SK-MEL-5 (cell line): ENCODE measurements around the gene SIX2. TPM values are rescaled to one million over a fixed set of nuclear protein-coding genes. Genes with fewer than 3 reads are reported as not detected.

Experiments
- DNase-seq: peaks from one replicate; pipeline ENCODE4 v3.0.0-alpha.2; 2016; ENCODE audit warnings: low read depth, low spot score
- in situ Hi-C: cut with HindIII; loops from 2 replicates; pipeline ENCODE4 v1.10.0; 2016; ENCODE audit warnings: low sequenced_read_pairs, high pct_unique_total_duplicates, low pct_unique_long_range_greater_than_20kb
- total RNA-seq: library from RNA; depleted of rRNA; stranded (reverse); fragments of >200 nt; shearing (Covaris generic); gene quantifications from 2 replicates; pipeline ENCODE4 v1.2.3, GENCODE V29; 2014

Gene SIX2
- total RNA-seq, 1 experiment from 2014 or later = not detected

GRCh38 chr2:44981714-44982108 lies 27.5 kb downstream of the SIX2 start:
- peak; percentile 83 for DNase-seq
- in situ Hi-C loops = no loop called here

GRCh38 chr2:44980751-44981713 lies 28.2 kb downstream of the SIX2 start:
- DNase-seq = no peak
- in situ Hi-C loops = no loop called here

GRCh38 chr2:44979581-44979980 lies 29.7 kb downstream of the SIX2 start:
- in situ Hi-C loops = no loop called here

GRCh38 chr2:44975571-44976450 lies 33.4 kb downstream of the SIX2 start:
- DNase-seq = no peak
- in situ Hi-C loops = no loop called here

More at GRCh38 chr2:44979581-44979980, 29.7 kb downstream of the SIX2 start:
- DNase-seq = no peak

GRCh38 chr2:44974064-44974715 lies 35.1 kb downstream of the SIX2 start:
- in situ Hi-C loops = no loop called here
- peak; percentile 91 for DNase-seq

GRCh38 chr2:44972771-44973535 lies 36.3 kb downstream of the SIX2 start:
- DNase-seq = peak; percentile 27
- in situ Hi-C loops = no loop called here

- in situ Hi-C loops = no loop called here
- no peak for DNase-seq
Measured at GRCh38 chr2:44970846-44971450, 38.3 kb downstream of the SIX2 start.

- DNase-seq = no peak
- in situ Hi-C loops = no loop called here
Measured at GRCh38 chr2:44969936-44970335, 39.3 kb downstream of the SIX2 start.

- in situ Hi-C loops = no loop called here
- DNase-seq = no peak
Measured at GRCh38 chr2:44967727-44968432, 41.4 kb downstream of the SIX2 start.

GRCh38 chr2:44967056-44967455 lies 42.2 kb downstream of the SIX2 start:
- in situ Hi-C loops = no loop called here
- DNase-seq = no peak

GRCh38 chr2:44965684-44966083 lies 43.6 kb downstream of the SIX2 start:
- in situ Hi-C loops = no loop called here
- peak; percentile 45 for DNase-seq

- in situ Hi-C loops = no loop called here
- peak; percentile 32 for DNase-seq
Measured at GRCh38 chr2:44964752-44965236, 44.5 kb downstream of the SIX2 start.

- no peak for DNase-seq
- in situ Hi-C loops = no loop called here
Measured at GRCh38 chr2:44962176-44962695, 47.0 kb downstream of the SIX2 start.

- in situ Hi-C loops = no loop called here
- no peak for DNase-seq
Measured at GRCh38 chr2:44960871-44961270, 48.4 kb downstream of the SIX2 start.

- in situ Hi-C loops = no loop called here
- no peak for DNase-seq
Measured at GRCh38 chr2:44959855-44960254, 49.4 kb downstream of the SIX2 start.
